A673 (cell line): Measurements from ENCODE around the gene FAM151A. TPM values are rescaled to one million over a fixed set of nuclear protein-coding genes. Genes with fewer than 3 reads are reported as not detected.
"Not testable (repeated sequence)": the region's sequence is repeated elsewhere in the genome, so short reads cannot be mapped to it uniquely, and the experiment has no call there.

Experiments used
- BruUV-seq: library from RNA; stranded (reverse); fragments of 400-500 nt; replicated peaks from 2 replicates; lab custom pipeline; 2021; lab: Mats Ljungman, UMichigan
- CTCF ChIA-PET: fragments of 300-600 bp; sonication (Branson Sonifier 250); formaldehyde crosslinking; loops from one replicate; lab custom pipeline; 2022; ENCODE audit warnings: antibody characterized with exemption; lab: Charles Lee
- POLR2A ChIA-PET: fragments of 300-600 bp; sonication (Branson Sonifier 250); formaldehyde crosslinking; loops from one replicate; lab custom pipeline; 2022; ENCODE audit warnings: antibody characterized with exemption; ENCODE audit not compliant: low non-redundant PET; lab: Charles Lee
- DNase-seq: peaks from one replicate; pipeline ENCODE4 v3.0.0-alpha.2; 2015; ENCODE audit warnings: low spot score
- H3K27ac ChIP-seq: fragments of 200-600 bp; sonication (generic); 2 replicates; pipeline ENCODE4 v1.5.1; 2016; ENCODE audit warnings: mixed run types, low read depth, mild to moderate bottlenecking, mixed read lengths, antibody characterized with exemption, low read length; ENCODE audit not compliant: poor library complexity, severe bottlenecking
- H3K27me3 ChIP-seq: fragments of 200-600 bp; sonication (generic); replicated peaks from 2 replicates; pipeline ENCODE4 v1.6.1; 2017; ENCODE audit warnings: mixed run types, low read depth, mild to moderate bottlenecking, mixed read lengths, antibody characterized with exemption, low read length; ENCODE audit not compliant: insufficient read depth, poor library complexity
- H3K36me3 ChIP-seq: fragments of 200-600 bp; sonication (generic); 2 replicates; pipeline ENCODE4 v1.6.1; 2016; ENCODE audit warnings: mixed run types, mild to moderate bottlenecking, mixed read lengths, antibody characterized with exemption, low read length; ENCODE audit not compliant: insufficient read depth, poor library complexity, severe bottlenecking
- H3K4me1 ChIP-seq: fragments of 200-600 bp; sonication (generic); 2 replicates; pipeline ENCODE4 v1.6.1; 2017; ENCODE audit warnings: mixed run types, mild to moderate bottlenecking, mixed read lengths, antibody characterized with exemption, low read length; ENCODE audit not compliant: insufficient read depth, poor library complexity, severe bottlenecking
- H3K4me3 ChIP-seq: fragments of 200-600 bp; sonication (generic); 2 replicates; pipeline ENCODE4 v1.5.1; 2016; ENCODE audit warnings: low read depth, mixed run types, mild to moderate bottlenecking, mixed read lengths, low read length; ENCODE audit not compliant: poor library complexity, severe bottlenecking
- H3K9me3 ChIP-seq: fragments of 200-600 bp; sonication (generic); 2 replicates; pipeline ENCODE4 v1.6.1; 2016; ENCODE audit warnings: mixed run types, low read depth, mild to moderate bottlenecking, mixed read lengths, antibody characterized with exemption, low read length; ENCODE audit not compliant: poor library complexity, severe bottlenecking
- CTCF ChIP-seq: fragments of 300-800, 200-600 bp; sonication (generic); conservative IDR thresholded peaks from 2 replicates; pipeline ENCODE4 v1.5.1; 2017; ENCODE audit warnings: low read depth, mild to moderate bottlenecking, antibody characterized with exemption, low read length, moderate library complexity, mixed read lengths
- EZH2 ChIP-seq: fragments of 200-600 bp; sonication (generic); IDR thresholded peaks from 2 replicates; pipeline ENCODE4 v1.6.1; 2017; ENCODE audit warnings: borderline replicate concordance, low read depth, mild to moderate bottlenecking, mixed read lengths, antibody characterized with exemption, low read length; ENCODE audit not compliant: poor library complexity, severe bottlenecking
- intact Hi-C: fragments of 100-400 bp; cut with micrococcal nuclease; formaldehyde crosslinking; loops from one replicate; pipeline ENCODE4 v1.10.0; 2022; ENCODE audit not compliant: unreplicated experiment
- total RNA-seq: library from RNA; stranded (reverse); gene quantifications from 2 replicates; pipeline ENCODE4 v1.2.3, GENCODE V29; 2021

FAM151A gene
- total RNA-seq, 1 experiment from 2014 or later = not detected

- DNase-seq = no peak
- H3K4me1 ChIP-seq = no peaks in the 10 kb centered on the region
- TF ChIP-seq CTCF = no peak
- TF ChIP-seq EZH2 = no peak
- no peak overlapping the region for H3K27ac ChIP-seq
- no TSS peak for BruUV-seq
- H3K36me3 ChIP-seq = no peaks in the 10 kb centered on the region
- ChIA-PET POLR2A (no interaction called here), CTCF (no interaction called here)
- H3K9me3 ChIP-seq = peaks cover 15% of the 10 kb centered on the region
- no peak overlapping the region for H3K4me3 ChIP-seq
- no peaks in the 10 kb centered on the region for H3K27me3 ChIP-seq
- intact Hi-C loops = no loop called here
Measured at GRCh38 chr1:54640361-54640760, 17.0 kb upstream of the FAM151A start.

GRCh38 chr1:54636461-54637446 is 13.4 kb upstream of the FAM151A start:
- POLR2A ChIA-PET, H3K27ac ChIP-seq, H3K4me3 ChIP-seq, CTCF ChIA-PET, H3K4me1 ChIP-seq, H3K27me3 ChIP-seq, H3K9me3 ChIP-seq, BruUV-seq, intact Hi-C loops, DNase-seq, H3K36me3 ChIP-seq: not testable (repeated sequence)

GRCh38 chr1:54635804-54636203 is 12.5 kb upstream of the FAM151A start:
- POLR2A ChIA-PET = not testable (repeated sequence)

GRCh38 chr1:54627196-54627595 is 3.9 kb upstream of the FAM151A start:
- no peak for DNase-seq
- no peaks in the 10 kb centered on the region for H3K9me3 ChIP-seq
- H3K27ac ChIP-seq = no peak overlapping the region
- H3K4me1 ChIP-seq = no peaks in the 10 kb centered on the region
- no TSS peak for BruUV-seq
- intact Hi-C loops = no loop called here
- no peak for TF ChIP-seq EZH2
- no peak for TF ChIP-seq CTCF
- ChIA-PET CTCF (no interaction called here), POLR2A (no interaction called here)
- no peak overlapping the region for H3K4me3 ChIP-seq
- peaks cover under 1% of the 10 kb centered on the region for H3K27me3 ChIP-seq
- H3K36me3 ChIP-seq = no peaks in the 10 kb centered on the region

More at GRCh38 chr1:54635804-54636203, 12.5 kb upstream of the FAM151A start:
- DNase-seq, H3K4me3 ChIP-seq, intact Hi-C loops, BruUV-seq, H3K36me3 ChIP-seq, H3K9me3 ChIP-seq, CTCF ChIA-PET, H3K4me1 ChIP-seq, H3K27ac ChIP-seq, H3K27me3 ChIP-seq: not testable (repeated sequence)
